ENCODE results near the gene DOCK9.

Gene DOCK9

GRCh38 chr13:98878486-98879126 lies 99.3 kb downstream of the DOCK9 start:
- DNase-seq: no peak

GRCh38 chr13:98877936-98878335 lies 99.9 kb downstream of the DOCK9 start:
- DNase-seq: no peak

- no peak for DNase-seq
Observed at GRCh38 chr13:98877466-98877865, 100.4 kb downstream of the DOCK9 start.

GRCh38 chr13:98875146-98875729 lies 102.6 kb downstream of the DOCK9 start:
- DNase-seq: no peak

GRCh38 chr13:98874029-98874397 lies 103.9 kb downstream of the DOCK9 start:
- no peak for DNase-seq

- no peak for DNase-seq
Observed at GRCh38 chr13:98873377-98874028, 104.4 kb downstream of the DOCK9 start.

GRCh38 chr13:98871727-98872126 lies 106.1 kb downstream of the DOCK9 start:
- no peak for DNase-seq

- peak in 1 of 3 donors; percentile 4 for DNase-seq
Observed at GRCh38 chr13:98869408-98870090, 108.3 kb downstream of the DOCK9 start.

- no peak for DNase-seq
Observed at GRCh38 chr13:98868932-98869331, 108.9 kb downstream of the DOCK9 start.

- no peak for DNase-seq
Observed at GRCh38 chr13:98866882-98867281, 111.0 kb downstream of the DOCK9 start.

- DNase-seq: no peak
Observed at GRCh38 chr13:98860491-98860890, 117.4 kb downstream of the DOCK9 start.

- no peak for DNase-seq
Observed at GRCh38 chr13:98858191-98858590, 119.7 kb downstream of the DOCK9 start.

GRCh38 chr13:98856983-98857382 lies 120.9 kb downstream of the DOCK9 start:
- no peak for DNase-seq

GRCh38 chr13:98854448-98854847 lies 123.4 kb downstream of the DOCK9 start:
- no peak for DNase-seq

GRCh38 chr13:98853771-98854221 lies 124.1 kb downstream of the DOCK9 start:
- DNase-seq: peak; percentile 39 to 44 (median 40)

- no peak for DNase-seq
Observed at GRCh38 chr13:98851276-98851675, 126.6 kb downstream of the DOCK9 start.

GRCh38 chr13:98848746-98849145 lies 129.1 kb downstream of the DOCK9 start:
- no peak for DNase-seq

- DNase-seq: no peak
Observed at GRCh38 chr13:98847780-98848179, 130.1 kb downstream of the DOCK9 start.

- DNase-seq: no peak
Observed at GRCh38 chr13:98846986-98847385, 130.9 kb downstream of the DOCK9 start.

- DNase-seq: no peak
Observed at GRCh38 chr13:98846521-98846920, 131.3 kb downstream of the DOCK9 start.

- no peak for DNase-seq
Observed at GRCh38 chr13:98845742-98846141, 132.1 kb downstream of the DOCK9 start.

- DNase-seq: no peak
Observed at GRCh38 chr13:98844021-98844420, 133.8 kb downstream of the DOCK9 start.

GRCh38 chr13:98843482-98843877 lies 134.4 kb downstream of the DOCK9 start:
- DNase-seq: no peak
